Endothelial cell of umbilical vein (primary cell): Measurements from ENCODE around the gene AIF1L. TPM values are rescaled to one million over a fixed set of nuclear protein-coding genes. Genes with fewer than 3 reads are reported as not detected.

Experiments used
- BruUV-seq: library from RNA; stranded (reverse); fragments of 400-500 nt; replicated peaks from 2 replicates; lab custom pipeline; 2021; lab: Mats Ljungman, UMichigan
- CTCF ChIA-PET: fragments of 300-600, 350-600 bp; sonication (Branson Sonifier 250); formaldehyde crosslinking; loops from one replicate; lab custom pipeline; 2021; ENCODE audit warnings: antibody characterized with exemption, inconsistent platforms; lab: Charles Lee
- POLR2A ChIA-PET: fragments of 300-600, 350-600 bp; sonication (Branson Sonifier 250); formaldehyde crosslinking; loops from one replicate; lab custom pipeline; 2021; ENCODE audit warnings: antibody characterized with exemption, inconsistent platforms; lab: Charles Lee
- DNase-seq: peaks from one replicate; pipeline ENCODE4 v3.0.0-alpha.2; 2011; ENCODE audit warnings: low read depth, low spot score
- FAIRE-seq: peaks from 2 replicates; lab custom pipeline; 2011; peaks lifted over from hg19 to GRCh38; lab: Jason Lieb, UNC
- H2AFZ ChIP-seq: 2 replicates; pipeline ENCODE4 v1.6.0; 2012; ENCODE audit warnings: low read depth, low read length, control low read depth, inconsistent platforms
- H3K27ac ChIP-seq: 2 replicates; pipeline ENCODE4 v1.5.1; 2011; ENCODE audit warnings: low read depth, mild to moderate bottlenecking, control low read depth, low read length, moderate library complexity; ENCODE audit not compliant: insufficient read depth
- H3K27me3 ChIP-seq, 2 experiments: 2 replicates each; pipeline versions ENCODE4 v1.6.0 to v1.6.1; 2011; ENCODE audit warnings: low read length in 2 of 2, mixed read lengths in 1 of 2; ENCODE audit not compliant: control insufficient read depth in 2 of 2, insufficient read depth in 2 of 2
- H3K36me3 ChIP-seq, 2 experiments: 2 replicates in 1 of 2; 3 replicates in 1 of 2; pipeline ENCODE4 v1.5.1; 2011; ENCODE audit warnings: low read length in 2 of 2, mild to moderate bottlenecking in 1 of 2, moderate library complexity in 1 of 2; ENCODE audit not compliant: control insufficient read depth in 2 of 2, insufficient read depth in 2 of 2; ENCODE audit errors: extremely low read depth in 1 of 2
- H3K4me1 ChIP-seq: 3 replicates; pipeline ENCODE4 v1.5.1; 2011; ENCODE audit warnings: mild to moderate bottlenecking, low read length; ENCODE audit not compliant: control insufficient read depth, insufficient read depth; ENCODE audit errors: extremely low read depth
- H3K4me2 ChIP-seq: 2 replicates; pipeline ENCODE4 v1.6.1; 2011; ENCODE audit warnings: low read length, control low read depth, mixed read lengths; ENCODE audit not compliant: insufficient read depth
- H3K4me3 ChIP-seq, 3 experiments: fragments of 200-600 bp in 1 of 3; sonication (generic), shearing (Covaris generic) in 1 of 3; replicated peaks in 1 of 3; 2 replicates each; pipeline ENCODE4 v1.5.1; 2011 to 2016; ENCODE audit warnings: control low read depth in 3 of 3, low read length in 3 of 3, mild to moderate bottlenecking in 2 of 3, inconsistent platforms in 1 of 3, low read depth in 1 of 3, moderate library complexity in 1 of 3; ENCODE audit not compliant: insufficient read depth in 1 of 3
- H3K79me2 ChIP-seq: 2 replicates; pipeline ENCODE4 v1.6.0; 2012; ENCODE audit warnings: low read length, inconsistent platforms; ENCODE audit not compliant: control insufficient read depth, insufficient read depth
- H3K9ac ChIP-seq: replicated peaks from 2 replicates; pipeline ENCODE3; 2011; ENCODE audit warnings: low read length, control low read depth; ENCODE audit not compliant: insufficient read depth; ENCODE audit errors: extremely low read depth
- H3K9me1 ChIP-seq: replicated peaks from 3 replicates; pipeline ENCODE4 v1.6.0; 2011; ENCODE audit warnings: mild to moderate bottlenecking, low read length; ENCODE audit not compliant: control insufficient read depth, insufficient read depth; ENCODE audit errors: extremely low read depth
- H3K9me3 ChIP-seq: replicated peaks from 2 replicates; pipeline ENCODE4 v1.5.1; 2012; ENCODE audit warnings: low read length, inconsistent platforms; ENCODE audit not compliant: control insufficient read depth, insufficient read depth
- H4K20me1 ChIP-seq: replicated peaks from 2 replicates; pipeline ENCODE3; 2011; ENCODE audit warnings: mild to moderate bottlenecking, low read length; ENCODE audit not compliant: control insufficient read depth, insufficient read depth; ENCODE audit errors: extremely low read depth
- EZH2 ChIP-seq: IDR thresholded peaks from 2 replicates; pipeline ENCODE4 v1.6.1; 2012; ENCODE audit warnings: borderline replicate concordance, low read depth, mild to moderate bottlenecking, moderate library complexity, low read length, inconsistent platforms; ENCODE audit not compliant: severe bottlenecking
- FOS ChIP-seq: IDR thresholded peaks from 2 replicates; pipeline ENCODE4 v1.6.1; 2011; ENCODE audit warnings: mild to moderate bottlenecking, low read length, moderate library complexity, borderline replicate concordance; ENCODE audit not compliant: insufficient read depth
- GATA2 ChIP-seq: IDR thresholded peaks from 2 replicates; pipeline ENCODE4 v1.7.0; 2011; ENCODE audit warnings: low read depth, mild to moderate bottlenecking, moderate library complexity, mixed read lengths, low read length; ENCODE audit not compliant: insufficient read length, insufficient read depth
- JUN ChIP-seq: IDR thresholded peaks from 2 replicates; pipeline ENCODE4 v1.6.1; 2011; ENCODE audit warnings: borderline replicate concordance, low read depth; ENCODE audit not compliant: insufficient read length, insufficient read depth
- MYC ChIP-seq: IDR thresholded peaks from one replicate; pipeline ENCODE4 v1.6.1; 2011; ENCODE audit warnings: mild to moderate bottlenecking, low read depth, low read length
- POLR2A ChIP-seq: IDR thresholded peaks from 2 replicates; pipeline ENCODE4 v1.6.1; 2012; ENCODE audit warnings: low read depth, mild to moderate bottlenecking, control low read depth, low read length
- POLR2AphosphoS5 ChIP-seq: IDR thresholded peaks from 2 replicates; pipeline ENCODE4 v1.6.1; 2012; ENCODE audit warnings: low read depth, mild to moderate bottlenecking, control low read depth, low read length, moderate library complexity; ENCODE audit not compliant: insufficient read depth
- dilution Hi-C: fragments of 300-500 bp; cut with MboI; formaldehyde crosslinking; loops from one replicate; pipeline ENCODE4 v1.15.0; 2019; ENCODE audit warnings: low sequenced_read_pairs; ENCODE audit not compliant: extremely low pct_ligation_motif_present
- intact Hi-C: fragments of 100-400 bp; cut with micrococcal nuclease; formaldehyde crosslinking; loops from one replicate; pipeline ENCODE4 v1.10.0; 2022
- polyA plus RNA-seq, 4 experiments: library from polyadenylated mRNA; depleted of rRNA in 3 of 4; stranded (reverse) in 3 of 4; unstranded in 1 of 4; fragments of >200 nt; gene quantifications; 2 replicates each; pipeline versions ENCODE4 v1.2.1 to v1.2.3, GENCODE V29; 2011 to 2012; ENCODE audit warnings: missing spikeins in 1 of 4
- total RNA-seq: library from RNA; stranded (reverse); gene quantifications from 2 replicates; pipeline ENCODE4 v1.2.3, GENCODE V29; 2021
- TF ChIP-seq, protein P1 (sequence below), 2 donors: IDR thresholded peaks; 1 replicate in 1 of 2; 2 replicates in 1 of 2; pipeline ENCODE4 v1.5.1; 2011; ENCODE audit warnings: low read length in 2 of 2, mild to moderate bottlenecking in 2 of 2, moderate library complexity in 2 of 2, control low read depth in 1 of 2, inconsistent platforms in 1 of 2, low read depth in 1 of 2; ENCODE audit not compliant: insufficient read depth in 1 of 2; ENCODE audit errors: extremely low read depth in 1 of 2
- TF ChIP-seq, protein P2 (sequence below): IDR thresholded peaks from 2 replicates; pipeline ENCODE4 v1.6.1; 2011; ENCODE audit not compliant: insufficient read depth, insufficient read length

AIF1L gene
- total and polyA plus RNA-seq, 2 donors (not counting 3 experiments of a cell fraction or from before 2014, with no cell fraction given), result 17.8 to 39.7 TPM

DNA sequence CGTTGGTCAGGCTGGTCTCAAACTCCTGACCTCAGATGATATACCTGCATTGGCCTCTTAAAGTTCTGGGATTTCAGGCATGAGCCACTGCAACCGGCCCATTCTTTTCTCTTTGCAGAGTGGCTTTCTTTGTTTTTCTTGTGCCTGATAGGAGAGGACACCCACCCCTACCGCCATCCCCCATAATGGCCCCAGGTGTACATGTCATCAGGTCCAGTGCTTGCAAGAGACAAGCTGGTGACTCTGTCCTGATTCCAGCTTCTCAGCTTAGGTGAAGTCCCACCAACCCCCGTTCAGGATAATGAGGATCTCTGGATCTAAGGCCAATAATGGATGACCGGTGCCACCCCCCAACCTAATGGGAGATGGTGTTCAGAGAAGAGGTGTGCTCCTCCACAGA is 2.3 kb upstream of the AIF1L start:
- H3K4me3 ChIP-seq, result no peak overlapping the region

More for the DNA sequence above, 2.3 kb upstream of the AIF1L start:
- Histone ChIP-seq H3K79me2 (no peaks in the 10 kb centered on the region), H3K36me3 (no peaks in the 10 kb centered on the region), H3K9me1 (no peaks in the 10 kb centered on the region), H4K20me1 (no peaks in the 10 kb centered on the region), H3K9me3 (no peaks in the 10 kb centered on the region), H3K27ac (no peak overlapping the region), H3K4me2 (no peak overlapping the region), H3K4me1 (peaks cover 5% of the 10 kb centered on the region), H3K27me3 (peaks cover 8 to 14% of the 10 kb centered on the region in 2 experiments), H3K9ac (no peak overlapping the region), H2AFZ (no peak overlapping the region)
- intact Hi-C loops (no loop called here), dilution Hi-C loops (no loop called here)
- no TSS peak for BruUV-seq
- no peak for DNase-seq
- CTCF ChIA-PET, result interaction anchor here (0.9 kb wide), 1 partner anchor 36 kb away, joined by 3 read pairs; no protein-coding TSS in a partner anchor
- no peak for FAIRE-seq
- POLR2A ChIA-PET, result no interaction called here
- TF ChIP-seq GATA2, result no peak
- TF ChIP-seq, protein P1, sequence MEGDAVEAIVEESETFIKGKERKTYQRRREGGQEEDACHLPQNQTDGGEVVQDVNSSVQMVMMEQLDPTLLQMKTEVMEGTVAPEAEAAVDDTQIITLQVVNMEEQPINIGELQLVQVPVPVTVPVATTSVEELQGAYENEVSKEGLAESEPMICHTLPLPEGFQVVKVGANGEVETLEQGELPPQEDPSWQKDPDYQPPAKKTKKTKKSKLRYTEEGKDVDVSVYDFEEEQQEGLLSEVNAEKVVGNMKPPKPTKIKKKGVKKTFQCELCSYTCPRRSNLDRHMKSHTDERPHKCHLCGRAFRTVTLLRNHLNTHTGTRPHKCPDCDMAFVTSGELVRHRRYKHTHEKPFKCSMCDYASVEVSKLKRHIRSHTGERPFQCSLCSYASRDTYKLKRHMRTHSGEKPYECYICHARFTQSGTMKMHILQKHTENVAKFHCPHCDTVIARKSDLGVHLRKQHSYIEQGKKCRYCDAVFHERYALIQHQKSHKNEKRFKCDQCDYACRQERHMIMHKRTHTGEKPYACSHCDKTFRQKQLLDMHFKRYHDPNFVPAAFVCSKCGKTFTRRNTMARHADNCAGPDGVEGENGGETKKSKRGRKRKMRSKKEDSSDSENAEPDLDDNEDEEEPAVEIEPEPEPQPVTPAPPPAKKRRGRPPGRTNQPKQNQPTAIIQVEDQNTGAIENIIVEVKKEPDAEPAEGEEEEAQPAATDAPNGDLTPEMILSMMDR (IDR thresholded peaks at IDR 0.05; ENCODE audit: extremely low read depth in 1 of 2, insufficient read depth in 1 of 2, low read depth in 1 of 2, low read length in 2 of 2), result no peak
- TF ChIP-seq, protein P2, sequence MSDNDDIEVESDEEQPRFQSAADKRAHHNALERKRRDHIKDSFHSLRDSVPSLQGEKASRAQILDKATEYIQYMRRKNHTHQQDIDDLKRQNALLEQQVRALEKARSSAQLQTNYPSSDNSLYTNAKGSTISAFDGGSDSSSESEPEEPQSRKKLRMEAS, result no peak
- TF ChIP-seq EZH2, result no peak
- no peak for TF ChIP-seq POLR2AphosphoS5
- TF ChIP-seq MYC, result no peak
- TF ChIP-seq JUN, result no peak
- no peak for TF ChIP-seq FOS
- no peak for TF ChIP-seq POLR2A
